GM18951 (cell line): ENCODE measurements around the gene CPT1C.
A peak's percentile ranks its signal among the peaks of the same experiment; 100 is the strongest.

ENCODE experiments used
- POLR2A ChIP-seq: IDR thresholded peaks from 4 replicates; pipeline ENCODE4 v1.6.1; 2011; ENCODE audit warnings: mild to moderate bottlenecking; ENCODE audit not compliant: insufficient read length, insufficient read depth; ENCODE audit errors: extremely low read depth
- in situ Hi-C: fragments of 300-500 bp; cut with MboI; formaldehyde crosslinking; loops from one replicate; pipeline ENCODE4 v1.12.0; 2022; ENCODE audit warnings: low sequenced_read_pairs, mixed read lengths, inconsistent platforms; ENCODE audit not compliant: unreplicated experiment

Gene CPT1C

DNA sequence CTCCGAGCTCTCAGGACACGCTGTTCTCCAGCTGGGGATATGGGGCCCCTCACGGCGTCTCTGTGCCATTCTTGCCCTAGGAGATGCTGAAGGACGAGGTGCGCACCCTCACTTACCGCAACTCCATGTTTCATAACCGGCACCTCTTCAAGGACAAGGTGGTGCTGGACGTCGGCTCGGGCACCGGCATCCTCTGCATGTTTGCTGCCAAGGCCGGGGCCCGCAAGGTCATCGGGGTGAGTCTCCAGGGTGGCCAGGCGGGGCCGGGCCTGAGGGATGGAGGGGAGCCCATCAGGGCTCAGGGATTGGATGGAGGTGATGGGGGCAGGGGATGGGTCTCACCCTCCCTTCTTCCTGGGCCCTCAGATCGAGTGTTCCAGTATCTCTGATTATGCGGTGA, 9.1 kb upstream of the CPT1C start:
- in situ Hi-C loops: no loop called here

GRCh38 chr19:49682274-49682673, 8.6 kb upstream of the CPT1C start:
- in situ Hi-C loops: no loop called here

More for the DNA sequence above, 9.1 kb upstream of the CPT1C start:
- no peak for TF ChIP-seq POLR2A

DNA sequence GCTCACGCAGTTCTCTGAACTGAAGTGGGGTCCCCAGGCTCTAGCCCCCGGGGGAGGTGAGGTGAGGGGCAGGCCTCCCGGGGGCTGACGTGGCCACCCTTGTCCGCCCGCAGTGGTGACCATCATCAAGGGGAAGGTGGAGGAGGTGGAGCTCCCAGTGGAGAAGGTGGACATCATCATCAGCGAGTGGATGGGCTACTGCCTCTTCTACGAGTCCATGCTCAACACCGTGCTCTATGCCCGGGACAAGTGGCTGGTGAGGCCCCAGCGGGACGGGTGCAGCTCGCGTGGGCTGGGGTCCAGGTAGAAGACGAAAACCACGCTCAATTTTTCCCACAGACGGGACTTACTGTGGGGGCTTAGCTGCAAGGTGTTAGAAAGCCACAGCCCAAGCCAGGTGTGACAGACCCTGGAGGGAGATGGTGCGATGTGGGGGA, 7.1 kb upstream of the CPT1C start:
- in situ Hi-C loops: no loop called here
- TF ChIP-seq POLR2A: no peak

More at GRCh38 chr19:49682274-49682673, 8.6 kb upstream of the CPT1C start:
- no peak for TF ChIP-seq POLR2A

- in situ Hi-C loops: no loop called here
- peak; percentile 38 for TF ChIP-seq POLR2A
These were observed 6.5 kb upstream of the CPT1C start for GRCh38 chr19:49684251-49684982.

DNA sequence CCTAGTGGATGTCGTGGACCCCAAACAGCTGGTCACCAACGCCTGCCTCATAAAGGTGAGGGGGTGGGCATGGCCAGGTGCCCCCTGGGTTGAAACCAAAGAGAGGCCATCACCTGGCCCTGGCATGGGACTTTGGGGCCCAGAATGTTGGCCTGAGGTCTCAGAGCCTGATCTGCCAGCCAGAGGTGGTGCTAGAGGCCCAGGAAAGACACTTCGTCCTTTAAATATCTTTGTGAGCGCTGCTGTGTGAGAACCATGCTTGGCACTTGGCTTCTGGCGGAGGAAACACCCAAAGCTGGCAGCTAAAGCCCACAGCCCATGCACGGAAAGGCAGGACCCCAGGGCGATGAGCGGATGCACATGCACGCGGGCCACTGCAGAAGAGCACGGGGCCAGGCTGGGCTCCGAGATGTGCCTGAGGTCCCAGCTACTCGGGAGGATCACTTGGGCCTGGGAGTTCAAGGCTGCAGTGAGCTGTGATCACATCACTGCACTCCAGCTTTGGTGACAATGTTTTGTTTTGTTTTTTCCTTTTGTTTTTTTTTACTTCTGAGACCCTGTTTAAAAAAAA, 5.8 kb upstream of the CPT1C start:
- no peak for TF ChIP-seq POLR2A
- in situ Hi-C loops: no loop called here

DNA sequence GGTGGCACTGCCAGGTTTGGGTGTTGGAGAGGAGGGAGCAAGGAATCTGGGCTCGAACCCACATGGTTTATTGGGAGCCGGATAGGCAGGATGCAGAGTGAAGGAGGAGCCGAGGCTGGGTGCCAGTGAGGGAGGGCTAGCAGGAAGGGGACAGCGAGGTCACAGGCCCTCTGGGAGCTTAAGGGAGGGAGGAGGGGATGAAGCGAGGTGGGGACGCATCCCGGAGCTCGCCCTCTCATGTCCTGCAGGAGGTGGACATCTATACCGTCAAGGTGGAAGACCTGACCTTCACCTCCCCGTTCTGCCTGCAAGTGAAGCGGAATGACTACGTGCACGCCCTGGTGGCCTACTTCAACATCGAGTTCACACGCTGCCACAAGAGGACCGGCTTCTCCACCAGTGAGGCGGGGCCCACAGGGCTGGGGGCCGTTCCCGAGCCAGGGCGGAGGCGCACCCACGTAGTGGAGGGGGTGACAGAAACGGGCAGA, 5.0 kb upstream of the CPT1C start:
- TF ChIP-seq POLR2A: peak; percentile 23

DNA sequence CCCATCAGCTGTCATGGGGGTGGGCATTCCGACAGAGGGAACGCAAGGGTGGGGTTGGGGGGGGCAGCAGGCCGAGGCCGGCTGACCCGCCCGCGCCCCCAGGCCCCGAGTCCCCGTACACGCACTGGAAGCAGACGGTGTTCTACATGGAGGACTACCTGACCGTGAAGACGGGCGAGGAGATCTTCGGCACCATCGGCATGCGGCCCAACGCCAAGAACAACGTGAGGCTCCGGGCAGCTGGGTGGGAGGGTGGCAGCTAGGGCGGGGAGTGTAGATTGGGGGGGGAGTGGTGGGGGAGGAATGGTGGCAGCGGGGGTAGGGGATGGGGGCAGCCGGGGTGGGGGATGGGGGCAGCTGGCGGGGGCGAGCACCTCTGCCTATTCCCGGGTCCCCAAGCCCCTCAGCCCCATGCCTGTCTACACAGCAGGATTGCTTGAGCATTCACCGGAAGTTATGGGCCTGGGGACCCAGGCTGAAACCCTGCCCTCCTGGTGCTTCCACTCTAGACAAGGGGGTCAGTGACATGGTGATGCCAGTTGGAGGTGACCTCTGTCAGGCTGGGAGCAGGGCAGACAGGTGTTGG, 4.3 kb upstream of the CPT1C start:
- in situ Hi-C loops: no loop called here
- no peak for TF ChIP-seq POLR2A

More for the DNA sequence above, 5.0 kb upstream of the CPT1C start:
- in situ Hi-C loops: no loop called here

DNA sequence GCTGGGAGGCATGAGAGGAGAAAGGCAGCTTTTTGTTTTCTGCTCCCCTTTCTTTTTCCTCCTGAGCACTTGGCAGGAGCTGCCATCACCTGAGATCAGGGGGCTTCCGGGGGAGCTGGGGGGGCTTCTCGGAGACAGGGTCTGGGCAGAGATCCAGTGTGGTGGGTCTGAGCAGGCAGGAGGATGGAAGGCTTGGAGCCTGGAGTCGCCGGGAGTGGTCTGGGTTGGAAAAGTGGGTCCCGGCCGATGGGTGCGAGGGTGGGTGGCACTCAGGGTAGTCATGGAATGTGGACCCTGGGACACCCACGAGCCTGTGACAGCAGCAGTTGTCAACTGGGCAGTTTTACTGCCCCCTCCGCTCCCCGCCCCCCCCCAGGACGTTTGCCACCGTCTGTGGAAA, 3.8 kb upstream of the CPT1C start:
- in situ Hi-C loops: no loop called here
- no peak for TF ChIP-seq POLR2A

- TF ChIP-seq POLR2A: no peak
These were observed 3.2 kb upstream of the CPT1C start for GRCh38 chr19:49687566-49688316.

GRCh38 chr19:49688531-49689132, 2.3 kb upstream of the CPT1C start:
- in situ Hi-C loops: no loop called here

More at GRCh38 chr19:49687566-49688316, 3.2 kb upstream of the CPT1C start:
- in situ Hi-C loops: no loop called here

DNA sequence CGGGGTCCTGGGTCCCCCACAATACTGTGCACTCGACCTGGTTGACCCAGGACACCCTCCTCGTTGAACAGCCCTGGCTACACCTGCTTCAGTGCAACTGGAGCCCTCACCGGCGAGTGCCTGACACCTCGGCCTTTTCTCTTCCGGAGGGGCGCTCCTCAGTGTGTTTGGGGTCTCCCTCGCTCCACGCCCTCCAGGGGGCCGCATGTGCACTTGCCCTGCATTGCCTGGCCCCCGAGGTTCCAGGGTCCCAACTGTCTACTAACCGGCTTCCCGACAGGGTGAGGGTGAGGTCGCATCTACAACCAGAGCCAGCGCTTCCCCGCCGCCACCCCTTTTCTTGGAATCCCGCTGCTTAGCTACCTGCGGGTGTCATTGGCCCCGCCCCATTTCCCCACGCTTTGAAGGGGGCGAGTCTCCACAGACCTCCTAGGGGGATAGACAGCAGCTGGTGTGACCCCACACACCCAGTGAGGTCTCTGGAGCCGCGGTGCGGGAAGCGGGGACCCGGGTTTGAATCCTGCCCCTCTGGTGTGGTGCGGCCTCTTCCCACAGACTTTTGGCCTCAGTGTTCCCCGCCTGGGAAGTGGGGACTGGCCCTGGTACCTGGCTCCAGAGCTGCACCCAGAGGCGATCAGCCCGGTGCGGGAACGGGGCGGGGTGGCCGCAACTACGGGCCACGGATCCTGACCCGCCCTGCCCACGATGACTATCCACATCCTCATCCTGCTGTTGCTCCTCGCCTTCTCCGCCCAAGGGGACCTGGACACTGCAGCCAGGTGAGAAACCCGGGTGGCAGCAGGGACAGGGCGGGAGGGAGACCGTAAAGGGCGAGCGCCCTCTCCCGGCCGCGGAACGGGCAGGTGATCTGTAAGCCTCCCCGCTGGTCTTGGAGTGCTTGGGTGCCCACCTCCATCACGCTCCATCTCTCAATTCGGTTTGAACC, 1.5 kb upstream of the CPT1C start, which contains the start of gene ADM5:
ADM5 (plus strand) TSS at position 462 of the 946 bp plus-strand sequence; CDS start at position 706, 244 bp downstream.
- TF ChIP-seq POLR2A: peak; percentile 7
- in situ Hi-C loops: no loop called here

More at GRCh38 chr19:49688531-49689132, 2.3 kb upstream of the CPT1C start:
- peak; percentile 2 for TF ChIP-seq POLR2A
